ENCODE data around the gene ANXA9. TPM values are rescaled to one million over a fixed set of nuclear protein-coding genes. Genes with fewer than 3 reads are reported as not detected.

ANXA9 gene
- total RNA-seq, 1 donor from 2014 or later = 0.12 TPM

DNA sequence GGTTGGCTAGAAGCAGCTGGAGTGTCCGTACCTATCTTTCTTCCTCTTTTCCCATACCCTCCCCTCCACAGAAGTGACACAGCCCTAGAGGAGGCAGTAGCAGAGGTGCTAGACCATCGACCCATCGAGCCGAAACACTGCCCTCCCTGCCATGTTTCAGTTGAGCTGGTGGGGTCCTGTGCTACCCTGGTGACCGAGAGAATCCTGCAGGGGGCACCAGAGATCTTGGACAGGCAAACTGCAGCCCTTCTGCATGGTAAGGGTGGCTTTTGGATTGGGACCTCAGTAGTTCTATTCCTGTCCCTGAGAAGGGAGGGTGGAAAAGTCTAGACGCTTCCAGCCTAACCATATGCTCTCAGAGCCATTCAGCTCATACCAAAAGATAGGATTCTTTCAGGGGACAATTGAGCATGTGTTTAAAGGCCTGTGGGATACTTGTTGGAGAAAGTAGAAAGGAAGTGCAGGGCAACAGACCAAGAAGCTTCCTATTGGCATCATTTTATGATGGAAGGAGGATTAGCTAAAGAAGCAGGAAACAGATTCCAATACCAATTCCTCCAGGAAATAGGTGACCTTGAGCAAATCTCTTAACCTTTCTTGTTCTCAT is 42.6 kb downstream of the ANXA9 start:
- Mint-ChIP-seq H3K27ac (peak overlapping the region; percentile 59), H3K9me3 (no peaks in the 10 kb centered on the region), H3K27me3 (no peaks in the 10 kb centered on the region), H3K4me1 (peaks cover 7% of the 10 kb centered on the region), H3K36me3 (ENCODE audit: low read depth) (peaks cover 30% of the 10 kb centered on the region), H3K4me3 (peak overlapping the region; percentile 30)
- intact Hi-C loops (cut with micrococcal nuclease) = loop anchor here (1.0 to 5.0 kb wide), 4 partner anchors 33 to 132 kb away; partner anchors contain the start of genes CDC42SE1 and TNFAIP8L2
- DNase-seq = peak; percentile 95

GRCh38 chr1:151026460-151026859 is 44.4 kb downstream of the ANXA9 start:
- Mint-ChIP-seq H3K4me3 (no peak overlapping the region), H3K27me3 (no peaks in the 10 kb centered on the region), H3K4me1 (peaks cover 7% of the 10 kb centered on the region), H3K36me3 (ENCODE audit: low read depth) (peaks cover 38% of the 10 kb centered on the region), H3K27ac (no peak overlapping the region), H3K9me3 (no peaks in the 10 kb centered on the region)
- no peak for DNase-seq
- intact Hi-C loops (cut with micrococcal nuclease) = no loop called here

DNA sequence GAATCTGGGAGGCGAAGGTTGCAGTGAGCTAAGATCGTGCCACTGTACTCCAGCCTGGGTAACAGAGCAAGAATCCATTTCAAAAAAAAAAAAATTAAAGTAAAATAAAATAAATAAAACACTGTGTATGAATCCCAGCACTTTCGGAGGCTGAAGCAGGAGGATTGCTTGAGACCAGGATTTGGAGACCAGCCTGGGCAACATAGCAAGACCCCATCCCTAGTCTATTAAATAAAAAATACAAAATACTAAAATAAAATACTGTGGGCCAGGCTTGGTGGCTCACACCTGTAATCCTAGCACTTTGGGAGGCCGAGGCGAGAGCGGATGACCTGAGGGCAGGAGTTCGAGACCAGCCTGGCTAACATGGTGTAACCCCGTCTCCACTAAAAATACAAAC is 50.1 kb downstream of the ANXA9 start:
- Mint-ChIP-seq H3K27me3 (no peaks in the 10 kb centered on the region), H3K4me1 (peaks cover 5% of the 10 kb centered on the region), H3K36me3 (ENCODE audit: low read depth) (peaks cover 40% of the 10 kb centered on the region), H3K4me3 (no peak overlapping the region), H3K9me3 (no peaks in the 10 kb centered on the region), H3K27ac (no peak overlapping the region)
- DNase-seq = no peak
- intact Hi-C loops (cut with micrococcal nuclease) = no loop called here

DNA sequence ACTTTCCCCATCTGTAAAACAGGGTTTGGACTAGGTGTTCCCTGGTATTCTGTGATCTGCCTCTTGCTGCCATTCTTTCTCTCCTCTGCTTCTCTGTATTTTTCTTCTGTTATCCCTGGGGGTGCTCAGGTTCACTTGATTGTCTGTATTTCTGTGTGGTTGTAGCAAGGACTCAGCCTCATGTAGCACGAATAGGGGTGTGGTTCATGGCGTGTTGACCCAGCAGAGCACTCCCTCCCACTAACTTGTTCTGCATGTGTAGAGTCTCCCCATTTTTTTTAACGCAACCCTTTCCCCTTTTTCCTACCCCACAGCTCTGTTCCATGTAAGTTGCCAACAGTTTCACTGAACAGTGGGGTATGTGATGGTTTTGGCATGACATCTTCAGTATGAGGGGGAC is 53.1 kb downstream of the ANXA9 start:
- intact Hi-C loops (cut with micrococcal nuclease) = no loop called here
- Mint-ChIP-seq H3K9me3 (no peaks in the 10 kb centered on the region), H3K4me3 (no peak overlapping the region), H3K27me3 (no peaks in the 10 kb centered on the region), H3K4me1 (peaks cover 3% of the 10 kb centered on the region), H3K27ac (no peak overlapping the region), H3K36me3 (ENCODE audit: low read depth) (peaks cover 26% of the 10 kb centered on the region)
- DNase-seq = no peak

DNA sequence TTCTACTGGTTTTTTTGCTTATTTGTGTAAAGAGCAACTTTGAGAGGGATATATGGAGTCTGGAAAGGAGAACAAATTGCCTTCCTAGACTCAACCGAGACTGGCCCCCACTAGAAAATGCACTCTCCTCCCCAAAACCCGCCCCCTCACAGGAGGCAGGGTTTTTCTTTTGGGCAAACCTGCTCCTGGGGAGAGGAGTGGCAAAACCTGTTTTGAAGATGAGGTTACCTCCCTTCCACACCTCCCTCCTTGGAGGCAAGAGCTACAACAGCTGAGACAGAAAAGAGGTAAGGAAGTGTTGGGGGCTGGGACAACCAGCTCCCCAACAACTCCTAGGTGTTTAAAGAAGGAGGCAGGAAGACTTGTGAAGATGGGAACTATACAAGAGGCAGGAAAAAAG is 54.3 kb downstream of the ANXA9 start, which contains the start of gene BNIPL:
TSS of gene BNIPL (plus strand) at position 231 of the 400 bp plus-strand sequence. CDS start at position 371, 140 bp downstream.
- Mint-ChIP-seq H3K36me3 (ENCODE audit: low read depth) (peaks cover 20% of the 10 kb centered on the region), H3K27me3 (no peaks in the 10 kb centered on the region), H3K4me1 (peaks cover 5% of the 10 kb centered on the region), H3K27ac (no peak within 1 kb of the TSS), H3K9me3 (no peaks in the 10 kb centered on the region), H3K4me3 (no peak within 1 kb of the TSS)
- intact Hi-C loops (cut with micrococcal nuclease) = no loop called here
- no peak for DNase-seq

GRCh38 chr1:151037032-151037431 is 54.9 kb downstream of the ANXA9 start:
- peaks cover 17% of the 10 kb centered on the region for H3K36me3 Mint-ChIP-seq (ENCODE audit: low read depth)
- no peak overlapping the region for H3K27ac Mint-ChIP-seq
- peaks cover 5% of the 10 kb centered on the region for H3K4me1 Mint-ChIP-seq

DNA sequence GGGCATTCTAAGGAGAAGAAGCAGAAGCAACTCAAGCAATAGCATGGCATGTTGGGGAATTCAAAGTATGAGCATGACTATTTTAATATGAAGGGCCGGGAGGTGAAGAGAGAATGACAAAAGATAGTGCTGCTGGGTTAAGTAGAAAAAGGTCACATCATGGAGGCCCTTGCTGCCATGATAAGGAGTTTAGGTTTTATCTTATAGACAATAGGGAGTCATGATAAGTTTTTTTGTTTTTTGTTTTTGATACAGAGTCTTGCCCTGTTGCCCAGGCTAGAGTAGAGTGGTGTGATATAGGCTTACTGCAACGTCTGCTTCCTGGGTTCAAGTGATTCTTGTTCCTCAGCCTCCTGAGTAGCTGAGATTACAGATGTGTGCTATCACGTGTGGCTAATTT is 57.4 kb downstream of the ANXA9 start:
- intact Hi-C loops (cut with micrococcal nuclease) = no loop called here
- H3K4me1 Mint-ChIP-seq = peaks cover 16% of the 10 kb centered on the region
- H3K27me3 Mint-ChIP-seq = no peaks in the 10 kb centered on the region
- peaks cover 10% of the 10 kb centered on the region for H3K36me3 Mint-ChIP-seq (ENCODE audit: low read depth)
- H3K27ac Mint-ChIP-seq = no peak overlapping the region
- H3K4me3 Mint-ChIP-seq = no peak overlapping the region
- DNase-seq = no peak
- H3K9me3 Mint-ChIP-seq = no peaks in the 10 kb centered on the region

More at GRCh38 chr1:151037032-151037431, 54.9 kb downstream of the ANXA9 start:
- intact Hi-C loops (cut with micrococcal nuclease) = no loop called here
- H3K27me3 Mint-ChIP-seq = no peaks in the 10 kb centered on the region
- no peak for DNase-seq
- H3K4me3 Mint-ChIP-seq = no peak overlapping the region
- H3K9me3 Mint-ChIP-seq = no peaks in the 10 kb centered on the region

DNA sequence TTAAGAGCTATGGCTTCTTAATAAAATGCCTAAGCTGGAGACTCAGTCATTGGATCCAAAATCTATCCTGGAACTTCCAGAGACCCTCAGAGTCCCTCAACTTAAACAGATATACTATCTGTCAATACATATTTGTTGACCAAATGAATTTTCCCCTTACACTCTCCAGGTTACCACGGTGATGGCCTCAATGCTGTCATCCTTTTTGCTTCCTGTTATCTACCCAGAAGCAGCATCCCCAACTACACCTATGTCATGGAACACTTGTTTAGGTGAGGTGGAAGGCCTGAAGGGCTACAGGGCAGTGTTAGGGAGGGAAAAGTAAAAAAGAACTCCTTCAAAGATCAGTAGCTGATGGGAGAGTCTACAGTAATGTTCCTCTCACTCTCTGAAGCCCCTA is 61.1 kb downstream of the ANXA9 start:
- H3K27ac Mint-ChIP-seq = peak overlapping the region; percentile 38
- no peaks in the 10 kb centered on the region for H3K27me3 Mint-ChIP-seq
- H3K4me3 Mint-ChIP-seq = no peak overlapping the region
- peaks cover 3% of the 10 kb centered on the region for H3K36me3 Mint-ChIP-seq (ENCODE audit: low read depth)
- DNase-seq = peak; percentile 76
- H3K4me1 Mint-ChIP-seq = peaks cover 29% of the 10 kb centered on the region
- H3K9me3 Mint-ChIP-seq = no peaks in the 10 kb centered on the region
- intact Hi-C loops (cut with micrococcal nuclease) = loop anchor here (2.0 kb wide), 1 partner anchor 16 kb away; the partner anchor contains the start of gene CDC42SE1

Other genes with a start within 250 kb of the ANXA9 start
- 26.9 and 28.3 TPM in 2 replicates for gene CTSS, start 216.5 kb upstream of the ANXA9 start, total RNA-seq
- gene CTSK, start 174.0 kb upstream of the ANXA9 start, total RNA-seq = 1.3 and 2.1 TPM in 2 replicates
- gene ARNT, start 105.7 kb upstream of the ANXA9 start, total RNA-seq = 30.3 and 33.6 TPM in 2 replicates
- gene CTXND2, start 95.2 kb upstream of the ANXA9 start, total RNA-seq = not detected in 2 replicates
- 56.2 and 62.3 TPM in 2 replicates for gene SETDB1, start 55.9 kb upstream of the ANXA9 start, total RNA-seq
- 195 TPM in 2 replicates for gene CERS2, start 7.5 kb upstream of the ANXA9 start, total RNA-seq
- gene MINDY1, start 24.6 kb downstream of the ANXA9 start, total RNA-seq = 11.5 and 12.5 TPM in 2 replicates
- 13.3 and 15.2 TPM in 2 replicates for gene PRUNE1, start 26.2 kb downstream of the ANXA9 start, total RNA-seq
- gene BNIPL, start 54.3 kb downstream of the ANXA9 start, total RNA-seq = 0.85 and 1.8 TPM in 2 replicates
- gene C1orf56, start 65.5 kb downstream of the ANXA9 start, total RNA-seq = 1.0 and 1.2 TPM in 2 replicates
- gene CDC42SE1, start 77.3 kb downstream of the ANXA9 start, total RNA-seq = 189 and 190 TPM in 2 replicates
- 2.9 and 3.0 TPM in 2 replicates for gene MLLT11, start 78.1 kb downstream of the ANXA9 start, total RNA-seq
- 19.4 and 20.3 TPM in 2 replicates for gene GABPB2, start 88.5 kb downstream of the ANXA9 start, total RNA-seq
- gene SEMA6C, start 164.3 kb downstream of the ANXA9 start, total RNA-seq = 2.3 and 2.5 TPM in 2 replicates
- 29.4 and 32.5 TPM in 2 replicates for gene TNFAIP8L2, start 174.4 kb downstream of the ANXA9 start, total RNA-seq
- gene LYSMD1, start 183.6 kb downstream of the ANXA9 start, total RNA-seq = 4.7 and 5.2 TPM in 2 replicates
- 96.7 and 100 TPM in 2 replicates for gene SCNM1, start 183.9 kb downstream of the ANXA9 start, total RNA-seq
- 1.3 and 1.8 TPM in 2 replicates for gene TMOD4, start 193.7 kb downstream of the ANXA9 start, total RNA-seq
- gene VPS72, start 207.9 kb downstream of the ANXA9 start, total RNA-seq = 86.7 and 92.3 TPM in 2 replicates
- 97.7 and 98.7 TPM in 2 replicates for gene PIP5K1A, start 216.3 kb downstream of the ANXA9 start, total RNA-seq